ENCODE results near the gene UVSSA. TPM values are rescaled to one million over a fixed set of nuclear protein-coding genes. Genes with fewer than 3 reads are reported as not detected.

UVSSA gene
- total RNA-seq, 2 experiments from 2014 or later = 19.1 to 23.0 TPM

GRCh38 chr4:1400831-1401408 lies 53.9 kb downstream of the UVSSA start:
- H3K27me3 Mint-ChIP-seq = peaks cover 26% of the 10 kb centered on the region
- peaks cover 4% of the 10 kb centered on the region for H3K36me3 Mint-ChIP-seq (ENCODE audit: low read depth)
- POLR2A ChIA-PET = no interaction called here
- H3K4me3 Mint-ChIP-seq = no peak overlapping the region
- H3K27ac Mint-ChIP-seq = no peak overlapping the region
- DNase-seq = no peak
- H3K9me3 Mint-ChIP-seq = peaks cover 6% of the 10 kb centered on the region
- peaks cover 2% of the 10 kb centered on the region for H3K4me1 Mint-ChIP-seq
- CTCF ChIA-PET = interaction anchor here (0.6 kb wide), 1 partner anchor 496 kb away, joined by 3 read pairs; no protein-coding TSS in a partner anchor

DNA sequence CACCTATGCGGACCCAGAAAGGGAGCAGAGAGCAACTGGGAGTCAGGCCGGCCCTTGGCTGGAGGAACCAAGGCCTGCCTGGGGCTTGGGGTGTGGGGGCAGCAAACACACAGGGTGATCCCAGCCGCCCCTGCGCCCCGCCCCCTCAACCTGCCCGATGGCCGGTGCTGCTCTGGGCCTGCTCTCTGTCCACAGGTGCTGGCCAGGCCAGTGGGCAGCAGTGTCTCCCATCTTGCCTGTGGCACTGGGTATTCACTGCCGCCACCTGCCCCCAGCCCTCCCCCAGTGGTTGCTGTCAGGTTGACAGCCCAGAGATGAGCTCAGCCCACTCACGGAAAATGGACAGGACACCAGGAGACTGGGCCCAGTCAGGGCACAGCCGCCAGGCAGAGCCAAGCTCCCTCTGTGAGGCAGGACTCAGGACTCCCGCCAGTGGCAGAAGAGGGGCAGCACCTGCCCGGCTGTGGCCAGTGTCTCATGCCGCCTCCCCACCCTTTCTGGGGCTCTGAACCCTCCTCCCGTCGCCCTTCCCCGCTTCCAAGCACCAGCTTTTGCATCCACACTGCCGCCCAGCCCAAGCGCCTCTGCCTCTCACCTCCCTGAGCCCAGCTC lies 54.5 kb downstream of the UVSSA start:
- ChIA-PET CTCF (no interaction called here), POLR2A (no interaction called here)
- Mint-ChIP-seq H3K9me3 (peaks cover 6% of the 10 kb centered on the region), H3K27me3 (peaks cover 26% of the 10 kb centered on the region), H3K36me3 (ENCODE audit: low read depth) (peaks cover 4% of the 10 kb centered on the region), H3K27ac (no peak overlapping the region), H3K4me1 (peaks cover 2% of the 10 kb centered on the region), H3K4me3 (no peak overlapping the region)
- no peak for DNase-seq

- ChIA-PET POLR2A (no interaction called here), CTCF (no interaction called here)
- H3K36me3 Mint-ChIP-seq (ENCODE audit: low read depth) = peaks cover 4% of the 10 kb centered on the region
- peaks cover 6% of the 10 kb centered on the region for H3K9me3 Mint-ChIP-seq
- no peak overlapping the region for H3K27ac Mint-ChIP-seq
- H3K4me1 Mint-ChIP-seq = peaks cover 2% of the 10 kb centered on the region
- no peak overlapping the region for H3K4me3 Mint-ChIP-seq
- peaks cover 27% of the 10 kb centered on the region for H3K27me3 Mint-ChIP-seq
- DNase-seq = no peak
These were observed 55.1 kb downstream of the UVSSA start for GRCh38 chr4:1402021-1402515.

DNA sequence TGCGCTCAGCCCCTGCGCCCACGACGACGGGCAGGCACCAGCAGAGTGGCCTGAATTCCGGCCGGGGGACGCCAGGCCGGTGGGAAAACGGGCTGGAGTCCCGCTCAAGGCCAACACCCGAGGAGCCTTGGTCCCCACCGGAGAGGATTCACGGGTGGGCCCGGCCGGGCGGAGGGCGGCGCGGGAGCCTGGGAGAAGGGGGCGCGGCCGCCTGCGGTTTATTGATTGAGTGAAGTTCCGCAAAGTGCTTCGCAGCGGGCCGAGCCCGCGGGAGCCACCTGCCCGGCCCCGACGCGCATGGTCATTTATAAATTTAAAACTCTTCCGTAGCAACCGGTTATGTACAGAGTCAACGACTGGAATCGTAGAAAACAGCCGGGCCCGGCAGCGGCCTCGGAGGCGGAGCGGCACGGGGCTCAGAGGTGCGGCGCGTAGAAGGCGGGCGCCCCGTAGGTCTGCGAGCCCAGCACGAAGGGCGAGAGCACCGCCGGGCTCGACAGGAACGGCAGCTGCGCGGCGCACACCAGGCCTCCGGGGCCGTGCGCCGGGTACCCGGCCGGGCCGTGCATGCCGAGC lies 55.6 kb downstream of the UVSSA start:
- H3K27me3 Mint-ChIP-seq = peaks cover 30% of the 10 kb centered on the region
- CTCF ChIA-PET = no interaction called here
- H3K27ac Mint-ChIP-seq = no peak overlapping the region
- H3K9me3 Mint-ChIP-seq = peaks cover 6% of the 10 kb centered on the region
- POLR2A ChIA-PET = no interaction called here
- no peak overlapping the region for H3K4me3 Mint-ChIP-seq
- DNase-seq = no peak
- H3K36me3 Mint-ChIP-seq (ENCODE audit: low read depth) = peaks cover 4% of the 10 kb centered on the region
- peaks cover 2% of the 10 kb centered on the region for H3K4me1 Mint-ChIP-seq

DNA sequence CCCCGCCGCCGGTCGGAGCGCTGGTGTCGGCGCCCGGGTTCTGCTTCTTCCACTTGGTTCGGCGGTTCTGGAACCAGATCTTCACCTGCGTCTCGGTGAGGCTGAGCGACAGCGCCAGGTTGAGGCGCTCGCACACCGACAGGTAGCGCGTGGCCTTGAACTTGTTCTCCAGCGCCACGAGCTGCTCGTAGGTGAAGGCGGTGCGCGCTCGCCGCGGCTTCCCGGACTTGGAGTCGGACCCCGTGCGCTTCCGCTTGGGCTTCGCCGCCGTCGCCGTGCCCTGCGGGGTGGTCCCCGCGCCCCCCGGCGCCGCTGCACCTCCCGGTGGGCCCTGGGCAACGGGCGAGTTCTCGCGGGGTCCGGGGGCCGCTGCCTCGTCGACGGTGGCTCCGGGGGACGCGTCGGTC lies 56.2 kb downstream of the UVSSA start:
- Mint-ChIP-seq H3K27ac (no peak overlapping the region), H3K27me3 (peaks cover 32% of the 10 kb centered on the region), H3K4me1 (peaks cover 2% of the 10 kb centered on the region), H3K4me3 (no peak overlapping the region), H3K9me3 (peaks cover 6% of the 10 kb centered on the region), H3K36me3 (ENCODE audit: low read depth) (peaks cover 4% of the 10 kb centered on the region)
- POLR2A ChIA-PET = no interaction called here
- no peak for DNase-seq
- CTCF ChIA-PET = no interaction called here

DNA sequence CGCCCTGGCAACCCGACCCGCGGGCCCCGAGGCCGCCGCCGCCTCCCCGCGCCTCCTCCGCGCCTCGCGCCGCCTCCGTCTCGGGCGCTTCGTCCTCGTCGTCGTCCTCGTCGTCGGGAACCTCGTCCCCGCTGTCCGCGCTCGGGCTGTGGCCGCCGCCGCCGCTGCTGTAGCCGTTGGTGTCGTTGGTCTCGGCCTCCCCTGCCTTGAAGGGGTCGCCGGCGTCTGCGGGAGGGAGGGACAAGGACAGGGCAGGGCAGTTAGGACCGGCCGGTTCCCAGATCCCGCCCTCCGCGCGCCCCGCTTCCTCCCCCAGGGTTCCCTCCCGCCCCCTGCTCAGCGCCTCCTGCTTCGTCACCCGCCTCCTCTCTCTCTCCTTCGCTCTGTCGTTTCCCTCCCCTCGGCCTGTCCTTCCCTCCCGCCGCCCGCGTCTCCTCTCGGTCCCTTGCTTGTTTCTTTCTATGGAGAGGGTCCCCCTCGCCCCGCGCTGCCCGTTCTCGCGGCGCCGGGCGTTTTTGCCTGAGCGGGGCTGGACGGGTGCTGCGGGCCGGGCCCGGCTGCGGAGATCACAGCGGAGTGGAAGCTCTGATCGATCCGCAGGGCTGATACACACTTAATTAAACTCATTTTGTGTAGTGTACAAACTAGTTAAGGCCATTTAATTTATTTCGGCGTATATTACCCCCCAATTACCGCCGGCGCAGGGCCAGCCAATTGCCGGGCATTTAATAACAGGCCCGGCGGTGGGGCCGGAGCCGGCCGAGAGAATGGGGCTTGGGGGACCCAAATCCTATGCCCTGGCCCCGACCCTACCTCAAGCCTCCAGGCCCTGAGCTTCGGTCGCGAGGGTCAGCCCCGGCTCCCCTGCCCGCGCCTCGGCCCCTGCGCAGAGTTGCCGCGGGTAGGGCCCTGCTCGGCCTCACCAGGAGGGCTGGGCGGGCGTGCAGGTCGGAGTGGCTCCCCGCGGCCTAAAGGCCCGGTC lies 56.9 kb downstream of the UVSSA start:
- peaks cover 39% of the 10 kb centered on the region for H3K27me3 Mint-ChIP-seq
- H3K27ac Mint-ChIP-seq = peak overlapping the region; percentile 41
- ChIA-PET CTCF (no interaction called here), POLR2A (no interaction called here)
- DNase-seq = no peak
- peaks cover 2% of the 10 kb centered on the region for H3K9me3 Mint-ChIP-seq
- peak overlapping the region; percentile 22 for H3K4me3 Mint-ChIP-seq
- H3K36me3 Mint-ChIP-seq (ENCODE audit: low read depth) = peaks cover 5% of the 10 kb centered on the region
- H3K4me1 Mint-ChIP-seq = peaks cover 2% of the 10 kb centered on the region

DNA sequence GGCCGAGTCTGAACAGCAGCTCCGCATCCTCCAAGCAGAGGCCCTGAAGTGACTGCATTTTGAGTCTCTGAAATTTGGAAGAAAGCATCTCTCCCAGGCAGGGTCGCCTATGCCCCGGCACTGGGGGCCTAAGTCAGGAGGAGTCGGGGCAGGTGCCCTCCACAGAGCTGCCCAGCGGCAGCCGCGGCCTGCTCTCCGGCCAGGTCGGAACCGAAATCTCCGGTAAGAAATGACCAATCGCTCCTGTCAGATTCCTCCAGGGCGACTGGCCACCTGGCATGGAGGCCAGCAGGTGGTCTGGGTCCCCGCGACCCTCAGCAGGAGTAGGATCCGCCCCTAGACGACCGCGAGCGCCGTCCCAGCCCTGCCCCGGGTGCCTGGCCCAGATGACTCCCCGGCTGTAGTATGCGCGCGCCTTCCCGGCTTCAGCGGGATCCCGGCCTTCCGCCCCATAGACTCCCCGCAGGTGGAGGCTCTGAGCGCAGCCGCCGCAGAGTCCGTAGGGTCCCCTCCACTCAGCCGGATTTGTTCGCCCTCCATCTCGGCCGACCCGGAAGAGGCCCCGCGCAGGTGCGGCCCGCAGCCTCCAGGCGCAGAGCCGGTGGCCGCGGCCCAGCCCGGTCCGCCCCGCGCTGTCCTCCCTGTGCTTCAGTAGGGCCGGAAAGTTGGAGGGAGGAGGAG lies 57.7 kb downstream of the UVSSA start:
- Mint-ChIP-seq H3K27ac (no peak overlapping the region), H3K9me3 (no peaks in the 10 kb centered on the region), H3K4me1 (peaks cover 2% of the 10 kb centered on the region), H3K27me3 (peaks cover 45% of the 10 kb centered on the region), H3K4me3 (no peak overlapping the region), H3K36me3 (ENCODE audit: low read depth) (peaks cover 2% of the 10 kb centered on the region)
- DNase-seq = no peak
- ChIA-PET CTCF (no interaction called here), POLR2A (no interaction called here)

GRCh38 chr4:1405254-1405635 lies 58.2 kb downstream of the UVSSA start:
- H3K27me3 Mint-ChIP-seq = peaks cover 44% of the 10 kb centered on the region
- ChIA-PET POLR2A (no interaction called here), CTCF (no interaction called here)
- H3K27ac Mint-ChIP-seq = peak overlapping the region; percentile 78
- H3K4me3 Mint-ChIP-seq = no peak overlapping the region
- H3K36me3 Mint-ChIP-seq (ENCODE audit: low read depth) = peaks cover 2% of the 10 kb centered on the region
- no peak for DNase-seq
- H3K9me3 Mint-ChIP-seq = no peaks in the 10 kb centered on the region
- peaks cover 2% of the 10 kb centered on the region for H3K4me1 Mint-ChIP-seq

DNA sequence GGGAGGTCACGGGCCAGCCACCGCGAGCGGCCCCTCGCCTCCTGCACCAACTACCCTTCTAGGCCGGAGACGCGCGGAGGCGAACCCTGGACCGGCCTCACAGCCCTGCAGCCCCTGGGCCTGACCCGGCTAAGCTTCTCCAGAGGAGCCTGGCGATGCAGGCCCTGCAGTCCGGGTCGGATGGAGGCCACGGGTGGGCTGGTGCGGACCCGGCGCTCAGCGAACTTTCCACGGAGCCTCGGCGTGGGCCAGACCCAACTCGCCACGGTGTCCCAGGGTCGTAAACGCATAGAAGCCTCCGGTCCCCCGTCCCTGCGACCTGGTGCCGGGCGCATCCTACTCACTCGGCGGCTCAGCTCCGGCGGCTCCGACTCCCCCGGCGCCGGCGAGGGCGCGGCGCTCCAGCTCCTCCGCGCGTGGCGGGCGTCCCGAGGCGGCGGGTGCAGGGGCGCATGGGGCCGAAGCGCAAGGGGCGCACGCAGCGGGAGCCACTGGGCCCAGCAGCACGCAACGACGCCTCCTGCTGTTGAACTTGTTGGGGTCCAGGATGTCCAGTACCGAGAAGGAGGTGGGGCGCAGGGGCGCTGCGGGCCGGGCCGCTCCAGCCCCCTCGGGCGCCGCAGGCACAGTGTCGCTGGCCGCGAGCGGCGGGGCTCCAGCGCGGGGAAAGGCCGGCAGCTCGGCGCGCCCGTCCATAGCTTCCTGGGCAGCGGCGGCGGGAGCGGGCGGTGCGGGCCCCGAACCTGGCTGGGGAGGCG lies 58.8 kb downstream of the UVSSA start:
- CTCF ChIA-PET = no interaction called here
- H3K27me3 Mint-ChIP-seq = peaks cover 42% of the 10 kb centered on the region
- no peaks in the 10 kb centered on the region for H3K9me3 Mint-ChIP-seq
- POLR2A ChIA-PET = no interaction called here
- H3K4me3 Mint-ChIP-seq = no peak overlapping the region
- DNase-seq = no peak
- H3K4me1 Mint-ChIP-seq = peaks cover 2% of the 10 kb centered on the region
- peaks cover 2% of the 10 kb centered on the region for H3K36me3 Mint-ChIP-seq (ENCODE audit: low read depth)
- H3K27ac Mint-ChIP-seq = no peak overlapping the region

DNA sequence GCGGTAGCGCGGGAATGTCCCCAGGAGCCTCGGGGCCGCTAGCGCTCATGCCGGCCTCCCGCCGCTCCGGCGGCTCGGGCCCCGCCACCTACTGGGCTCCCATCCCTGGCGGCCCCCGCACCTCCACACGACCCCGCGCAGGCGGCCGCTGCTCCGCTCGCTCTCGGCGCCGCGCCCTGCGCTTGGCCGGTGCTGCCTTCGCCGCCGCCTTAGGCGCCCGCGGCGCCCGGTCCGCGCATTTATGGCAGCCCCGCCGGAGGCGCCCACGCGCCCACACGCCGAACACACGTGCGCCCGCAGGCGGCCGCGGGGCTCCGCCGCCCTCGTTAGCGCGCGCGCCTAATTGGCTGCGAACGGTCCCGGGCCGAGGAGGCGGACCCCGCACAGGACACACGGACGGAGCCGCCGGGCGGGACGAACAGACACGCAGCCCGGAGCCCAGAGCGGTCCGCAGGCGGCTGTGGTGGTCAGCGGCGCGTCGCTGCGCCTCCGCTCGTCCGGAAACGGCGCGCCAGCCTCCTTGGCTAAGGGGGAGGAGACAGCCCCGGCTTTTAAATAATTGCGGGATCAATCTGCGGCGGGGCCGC lies 59.5 kb downstream of the UVSSA start, which contains the start of gene NKX1-1:
Gene NKX1-1, minus strand, starts transcription at position 49 of the 587 bp plus-strand sequence. Its CDS starts 0 bp downstream, at position 49.
- CTCF ChIA-PET = no interaction called here
- POLR2A ChIA-PET = no interaction called here
- peak within 1 kb of the TSS; percentile 78 for H3K27ac Mint-ChIP-seq
- peaks cover 2% of the 10 kb centered on the region for H3K4me1 Mint-ChIP-seq
- H3K27me3 Mint-ChIP-seq = peaks cover 45% of the 10 kb centered on the region
- no peaks in the 10 kb centered on the region for H3K9me3 Mint-ChIP-seq
- H3K36me3 Mint-ChIP-seq (ENCODE audit: low read depth) = peaks cover 2% of the 10 kb centered on the region
- H3K4me3 Mint-ChIP-seq = peak within 1 kb of the TSS; percentile 38
- DNase-seq = no peak

- Mint-ChIP-seq H3K4me1 (peaks cover 2% of the 10 kb centered on the region), H3K9me3 (no peaks in the 10 kb centered on the region), H3K27me3 (peaks cover 40% of the 10 kb centered on the region), H3K4me3 (peak overlapping the region; percentile 38), H3K36me3 (ENCODE audit: low read depth) (peaks cover 2% of the 10 kb centered on the region), H3K27ac (peak overlapping the region; percentile 76)
- ChIA-PET CTCF (no interaction called here), POLR2A (no interaction called here)
- DNase-seq = no peak
These were observed 60.1 kb downstream of the UVSSA start for GRCh38 chr4:1406981-1407656.
